ELR (cell line): ENCODE results near the gene RFK.
"Not testable (repeated sequence)": the region's sequence is repeated elsewhere in the genome, so short reads cannot be mapped to it uniquely, and the experiment has no call there.

Experiments used
- DNase-seq: peaks from one replicate; pipeline ENCODE4 v3.0.0-alpha.2; 2015; ENCODE audit warnings: low read depth

Gene RFK

GRCh38 chr9:76370396-76371023 lies 23.7 kb downstream of the RFK start:
- DNase-seq, result no peak

- DNase-seq, result no peak
These were observed 24.6 kb downstream of the RFK start for GRCh38 chr9:76369583-76369982.

DNA sequence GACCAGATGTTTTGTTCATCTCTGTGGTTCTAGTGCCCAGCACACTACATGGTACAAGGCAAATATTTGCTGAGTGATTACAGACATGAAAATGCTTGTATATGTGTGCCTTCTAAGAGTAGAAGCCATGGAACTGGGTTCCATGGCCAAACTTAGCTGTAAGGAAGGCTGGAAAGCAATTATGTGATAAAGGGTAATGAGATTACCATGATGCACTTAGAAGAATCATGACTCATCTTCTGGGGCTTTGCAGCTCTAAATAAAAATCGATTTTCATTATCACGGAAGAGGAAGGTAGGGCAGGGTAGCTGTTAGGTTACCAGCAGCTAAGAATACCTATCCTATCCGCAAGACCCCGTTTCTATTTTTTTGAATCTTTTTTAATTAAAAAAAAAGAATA lies 28.0 kb downstream of the RFK start:
- no peak for DNase-seq

GRCh38 chr9:76365028-76365427 lies 29.2 kb downstream of the RFK start:
- DNase-seq, result peak; percentile 9

DNA sequence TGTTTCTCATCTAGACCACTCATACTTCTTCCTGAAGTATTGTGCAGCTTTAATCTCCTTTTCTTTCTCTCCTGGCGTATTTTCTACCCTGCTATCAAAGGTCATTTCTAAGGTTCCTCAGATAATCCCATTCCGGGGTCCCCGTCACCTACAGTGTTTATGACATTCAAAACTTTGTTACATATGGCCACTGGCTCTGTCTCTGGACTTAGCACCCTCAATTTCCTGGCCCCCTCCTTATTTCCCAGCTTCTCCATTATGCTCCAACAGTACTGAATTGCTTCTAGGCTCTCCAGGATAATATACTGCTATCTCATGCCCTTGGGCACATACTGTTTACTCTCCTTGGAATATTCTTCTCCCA lies 31.2 kb downstream of the RFK start:
- DNase-seq, result no peak

DNA sequence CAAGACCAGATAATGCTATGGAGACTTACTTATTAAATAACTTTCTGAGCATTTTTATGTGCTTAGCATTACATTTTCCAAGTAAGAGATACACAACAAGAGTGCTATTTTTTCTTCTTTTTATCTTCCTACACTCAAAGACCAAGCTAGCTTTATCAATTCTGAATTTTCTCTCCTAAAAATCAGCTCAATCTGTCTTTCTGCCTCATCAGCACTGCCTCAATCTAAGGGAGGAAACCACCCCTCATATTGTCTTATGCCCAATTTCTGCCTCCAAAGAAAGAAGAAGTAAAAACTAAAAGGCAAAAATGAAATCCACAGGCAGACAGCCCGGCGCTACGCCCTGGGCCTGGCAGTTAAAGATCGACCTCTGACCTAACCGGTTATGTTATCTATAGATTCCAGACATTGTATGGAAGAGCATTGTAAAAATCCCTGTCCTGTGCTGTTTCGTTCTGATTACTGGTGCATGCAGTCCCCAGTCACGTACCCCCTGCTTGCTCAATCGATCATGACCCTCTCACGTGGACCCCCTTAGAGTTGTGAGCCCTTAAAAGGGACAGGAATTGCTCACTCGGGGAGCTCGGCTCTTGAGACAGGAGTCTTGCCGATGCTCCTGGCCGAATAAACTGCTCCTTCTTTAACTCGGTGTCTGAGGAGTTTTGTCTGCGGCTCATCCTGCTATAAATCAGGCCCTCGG lies 31.7 kb downstream of the RFK start:
- not testable (repeated sequence) for DNase-seq

DNA sequence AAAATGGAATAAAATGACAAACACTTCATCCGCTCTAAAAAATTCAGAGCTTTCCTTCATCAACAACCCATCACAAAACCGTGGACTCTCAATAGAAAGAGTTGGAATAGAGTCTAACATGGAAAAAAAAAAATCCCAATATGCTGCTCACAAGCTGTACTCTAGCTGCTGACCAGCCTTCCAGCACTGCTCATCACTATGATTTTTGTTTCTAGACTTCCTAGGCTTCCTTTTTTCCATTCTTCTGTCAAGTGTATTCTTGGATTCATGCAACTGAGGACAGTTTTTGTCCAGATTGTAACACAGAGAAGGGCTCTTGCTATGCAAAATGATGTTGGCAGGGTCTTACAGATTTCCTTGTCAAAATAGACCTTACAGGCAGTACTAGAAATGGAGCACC lies 34.5 kb downstream of the RFK start:
- DNase-seq, result no peak

GRCh38 chr9:76359365-76359764 lies 34.9 kb downstream of the RFK start:
- no peak for DNase-seq

DNA sequence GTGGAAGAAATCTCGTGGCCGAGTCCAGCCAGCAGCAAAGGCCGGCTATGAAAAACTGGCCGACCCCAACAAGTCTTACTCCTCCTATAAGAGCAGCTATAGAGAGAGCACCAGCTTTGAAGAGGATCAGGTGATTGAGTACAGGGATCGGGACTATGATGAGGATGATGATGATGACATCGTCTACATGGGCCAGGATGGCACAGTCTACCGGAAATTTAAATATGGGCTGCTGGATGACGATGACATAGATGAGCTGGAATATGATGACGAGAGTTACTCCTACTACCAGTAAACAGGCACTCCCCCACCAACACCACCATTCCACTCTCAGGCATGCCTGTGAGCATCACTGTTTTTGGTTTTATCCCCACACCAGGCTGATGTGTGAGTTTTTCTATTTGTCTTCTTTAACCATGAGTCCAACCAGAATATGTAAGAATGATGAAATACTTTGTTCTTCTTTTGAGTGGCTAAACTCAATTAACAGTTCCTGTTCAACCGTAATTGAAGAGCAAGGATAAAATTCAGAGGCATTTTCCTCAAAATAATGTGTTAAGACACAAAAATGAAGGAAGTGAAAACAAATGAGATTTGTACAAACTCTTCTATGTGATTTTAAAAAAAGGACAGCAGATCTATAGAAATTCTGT lies 35.5 kb downstream of the RFK start:
- no peak for DNase-seq

- DNase-seq, result no peak
These were observed 36.7 kb downstream of the RFK start for GRCh38 chr9:76357555-76357954.

- DNase-seq, result no peak
These were observed 38.3 kb downstream of the RFK start for GRCh38 chr9:76355886-76356285.

DNA sequence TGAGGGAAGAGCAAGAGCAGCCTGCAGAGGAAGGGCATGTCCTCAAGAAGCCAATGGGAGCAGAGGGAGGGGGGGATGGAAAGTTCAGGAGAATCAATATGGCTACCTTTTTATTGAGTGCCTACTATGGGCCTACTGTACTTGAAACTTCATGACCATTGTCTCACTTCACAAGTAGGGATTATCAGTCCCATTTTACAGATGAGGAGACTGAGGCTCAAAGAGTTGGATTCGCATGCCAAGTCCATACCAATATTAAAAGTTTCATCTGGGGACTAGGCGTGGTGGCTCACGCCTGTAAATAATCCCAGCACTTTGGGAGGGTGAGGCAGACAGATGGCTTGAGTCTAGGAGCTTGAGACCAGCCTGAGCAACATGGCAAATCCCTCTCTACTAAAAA lies 40.0 kb downstream of the RFK start:
- no peak for DNase-seq

- peak; percentile 16 for DNase-seq
These were observed 40.9 kb downstream of the RFK start for GRCh38 chr9:76353280-76353679.

- no peak for DNase-seq
These were observed 42.1 kb downstream of the RFK start for GRCh38 chr9:76352026-76352620.

DNA sequence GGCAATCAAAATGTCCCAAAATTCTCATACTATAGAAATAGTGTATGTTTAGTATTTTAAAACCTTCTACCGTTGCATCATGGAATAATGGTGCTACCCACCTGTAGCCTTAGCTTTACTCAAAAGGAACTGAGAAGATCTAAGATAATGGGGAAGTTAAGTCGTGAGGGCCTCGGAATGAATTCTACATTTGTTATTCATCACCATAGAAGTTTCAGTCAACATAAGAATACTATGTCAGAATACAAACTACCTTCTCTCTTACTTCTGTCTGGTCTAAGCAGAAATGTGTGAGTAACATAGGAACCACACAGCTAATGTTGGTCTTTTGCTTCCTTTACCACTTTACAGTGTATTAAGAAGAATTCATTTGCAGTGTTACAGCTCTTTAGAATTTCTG lies 43.2 kb downstream of the RFK start:
- DNase-seq, result no peak

DNA sequence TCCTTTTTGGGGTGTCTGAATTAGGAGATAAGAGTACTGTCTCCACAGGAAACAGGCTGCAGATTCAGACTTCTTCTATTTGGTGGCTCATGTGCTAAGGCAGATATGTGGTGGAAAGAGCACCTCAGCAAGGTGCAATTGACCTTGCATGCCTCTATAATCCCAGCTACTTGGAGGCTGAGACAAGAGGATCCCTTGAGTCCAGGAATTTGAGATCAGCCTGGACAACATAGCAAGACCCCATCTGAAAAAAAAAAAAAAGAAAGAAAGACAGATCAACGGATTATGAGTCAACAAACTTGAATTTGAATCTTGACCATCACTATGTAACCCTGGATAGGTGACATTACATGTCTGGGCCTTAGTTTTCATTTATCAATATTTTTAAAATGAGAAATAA lies 44.4 kb downstream of the RFK start:
- DNase-seq, result no peak

DNA sequence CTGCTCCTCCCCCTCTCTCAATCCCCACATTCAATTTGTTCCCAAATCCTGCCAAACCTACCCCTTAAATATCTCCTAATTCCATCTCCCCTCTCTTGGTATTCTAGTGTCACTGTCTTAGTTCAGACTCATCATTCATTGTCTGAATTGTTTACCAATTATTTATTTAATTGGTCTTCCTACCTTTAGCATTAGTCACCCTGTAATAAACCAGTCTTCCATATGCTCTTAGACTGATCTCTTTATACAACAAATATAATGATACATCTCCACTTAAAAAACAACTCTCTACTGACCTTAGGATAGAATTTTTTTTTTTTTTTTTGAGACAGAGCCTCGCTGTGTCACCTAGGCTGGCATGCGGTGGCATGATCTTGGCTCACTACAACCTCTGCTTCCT lies 51.4 kb downstream of the RFK start:
- no peak for DNase-seq

DNA sequence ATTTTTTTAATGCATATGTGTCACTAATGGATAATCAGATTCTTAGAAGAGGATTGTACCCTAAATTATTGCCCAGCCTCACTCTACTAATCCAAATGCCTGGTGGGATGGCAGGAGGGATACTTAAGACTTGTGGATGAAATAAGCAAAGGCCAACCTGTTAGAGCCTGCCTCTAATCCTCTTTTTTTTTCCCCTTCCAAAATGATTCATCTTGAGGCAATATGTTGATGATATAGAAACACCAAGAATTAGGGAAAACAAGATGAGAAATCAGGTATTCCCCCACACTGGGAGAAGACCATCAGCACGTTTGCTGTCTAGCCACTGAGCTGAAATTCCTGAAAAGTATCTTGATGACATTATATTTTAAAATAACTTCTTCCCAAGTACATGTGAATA lies 52.0 kb downstream of the RFK start:
- no peak for DNase-seq

- DNase-seq, result no peak
These were observed 52.6 kb downstream of the RFK start for GRCh38 chr9:76341616-76342015.

DNA sequence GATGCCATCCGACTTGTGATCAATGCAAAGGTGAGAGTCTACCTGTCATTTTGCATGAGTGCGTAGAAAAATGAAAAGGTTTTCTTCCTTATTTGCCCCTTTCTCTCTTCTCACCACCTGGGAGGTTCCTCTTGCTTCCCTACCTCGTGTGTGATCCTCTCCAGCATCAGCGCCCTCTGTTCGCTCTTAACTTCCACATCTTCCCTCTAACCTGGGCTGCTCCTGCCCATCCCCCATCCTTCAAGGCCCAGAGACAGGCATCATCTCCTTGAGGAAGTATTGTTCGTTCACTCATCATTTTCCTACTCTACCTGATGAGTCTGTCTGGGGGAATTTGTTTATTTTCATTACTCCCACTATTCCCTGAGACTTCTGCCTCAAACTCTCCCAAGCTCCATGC lies 55.8 kb downstream of the RFK start:
- no peak for DNase-seq

DNA sequence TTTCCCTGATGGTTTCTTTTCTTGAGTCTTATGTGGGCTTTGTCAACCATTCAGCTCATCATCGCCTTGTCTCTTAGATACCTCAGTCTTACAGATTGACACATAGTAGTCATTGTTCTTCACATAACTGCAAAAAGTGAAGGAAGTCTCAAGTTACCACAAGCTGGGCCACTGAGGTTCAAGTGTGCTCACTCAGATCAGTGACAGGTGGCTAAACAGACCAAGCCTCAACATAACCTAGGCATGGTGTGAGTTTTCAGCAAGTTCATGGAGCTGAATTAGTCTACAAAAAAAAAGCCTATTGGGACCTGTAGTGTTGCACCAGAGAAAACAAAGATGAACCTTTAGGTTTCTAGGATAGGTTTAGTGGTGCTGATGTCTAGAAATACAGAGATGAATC lies 58.2 kb downstream of the RFK start:
- DNase-seq, result no peak
